CD4-positive, alpha-beta T cell (primary cell): Measurements from ENCODE around the gene RHCG. TPM values are rescaled to one million over a fixed set of nuclear protein-coding genes. Genes with fewer than 3 reads are reported as not detected.
"Not testable (repeated sequence)": the region's sequence is repeated elsewhere in the genome, so short reads cannot be mapped to it uniquely, and the experiment has no call there.

Experiments
- ATAC-seq: fragments of 200-7000 bp; cut with Tn5 transposase; one replicate; pipeline ENCODE4 v1.10.0; 2022; ENCODE audit warnings: mild to moderate bottlenecking; ENCODE audit not compliant: poor library complexity
- CTCF ChIA-PET: fragments of 350-600 bp; sonication (Branson Sonifier 250); formaldehyde crosslinking; loops from one replicate; lab custom pipeline; 2021; ENCODE audit warnings: antibody characterized with exemption, inconsistent platforms; lab: Charles Lee
- POLR2A ChIA-PET: fragments of 350-600 bp; sonication (Branson Sonifier 250); formaldehyde crosslinking; loops from one replicate; lab custom pipeline; 2021; ENCODE audit warnings: antibody characterized with exemption, inconsistent platforms; lab: Charles Lee
- DNase-seq, 14 experiments: peaks; one replicate each; pipeline ENCODE4 v3.0.0-alpha.2; 2013 to 2020; ENCODE audit warnings: mixed read lengths in 2 of 14
- H3K27ac ChIP-seq, 2 donors: one replicate each; pipeline versions ENCODE4 v1.5.1 to v1.7.0; 2013; ENCODE audit warnings: low read length in 2 of 2, low read depth in 1 of 2, mild to moderate bottlenecking in 1 of 2
- H3K27me3 ChIP-seq, 2 experiments: 1 replicate in 1 of 2; 2 replicates in 1 of 2; pipeline versions ENCODE4 v1.6.1 to v1.7.0; 2013; ENCODE audit warnings: low read length in 2 of 2, control low read depth in 1 of 2, mild to moderate bottlenecking in 1 of 2, moderate library complexity in 1 of 2; ENCODE audit not compliant: insufficient read depth in 2 of 2, control insufficient read depth in 1 of 2
- H3K36me3 ChIP-seq: one replicate; pipeline ENCODE4 v1.6.1; 2013; ENCODE audit warnings: low read length, control low read depth; ENCODE audit not compliant: insufficient read depth
- H3K4me1 ChIP-seq: one replicate; pipeline ENCODE4 v1.6.1; 2013; ENCODE audit warnings: low read length, control low read depth; ENCODE audit not compliant: insufficient read depth
- H3K4me3 ChIP-seq: one replicate; pipeline ENCODE4 v1.5.1; 2013; ENCODE audit warnings: mild to moderate bottlenecking, low read length, moderate library complexity
- H3K9me3 ChIP-seq, 2 experiments: 1 replicate in 1 of 2; 2 replicates in 1 of 2; pipeline versions ENCODE4 v1.6.1 to v1.7.0; 2013; ENCODE audit warnings: low read length in 2 of 2, mild to moderate bottlenecking in 2 of 2, control low read depth in 1 of 2, moderate library complexity in 1 of 2; ENCODE audit not compliant: control insufficient read depth in 1 of 2, insufficient read depth in 1 of 2
- H3K27ac Mint-ChIP-seq: one replicate; pipeline ENCODE4 v1.8.0; 2020; ENCODE audit warnings: mixed read lengths
- H3K27me3 Mint-ChIP-seq: one replicate; pipeline ENCODE4 v1.8.0; 2021; ENCODE audit warnings: mixed read lengths
- H3K36me3 Mint-ChIP-seq: one replicate; pipeline ENCODE4 v1.8.0; 2021; ENCODE audit warnings: low read depth, mixed read lengths
- H3K4me1 Mint-ChIP-seq: one replicate; pipeline ENCODE4 v1.8.0; 2021; ENCODE audit warnings: low read depth, mixed read lengths
- H3K4me3 Mint-ChIP-seq: one replicate; pipeline ENCODE4 v1.8.0; 2020; ENCODE audit warnings: mild to moderate bottlenecking, mixed read lengths
- H3K9me3 Mint-ChIP-seq: one replicate; pipeline ENCODE4 v1.8.0; 2020; ENCODE audit warnings: mixed read lengths
- intact Hi-C, 2 experiments: fragments of 100-400 bp; cut with DNase I in 1 of 2; cut with micrococcal nuclease in 1 of 2; formaldehyde crosslinking; loops; one replicate each; pipeline versions ENCODE4 v1.15.1 to v1.9.0; 2023 to 2025; cut with DNase I, micrococcal nuclease
- total RNA-seq, 174 experiments: library from RNA in 2 of 174; stranded (reverse) in 2 of 174; gene quantifications; one replicate each; pipeline ENCODE4 v1.2.3 and lab custom pipeline; 2021 to 2026
- TF ChIP-seq, protein P1 (sequence below): fragments of 200-600 bp; IDR thresholded peaks from one replicate; pipeline ENCODE4 v1.8.0; 2022; ENCODE audit warnings: antibody characterized with exemption, mild to moderate bottlenecking

The RHCG gene
- total RNA-seq, 2 experiments from 2014 or later = not detected

DNA sequence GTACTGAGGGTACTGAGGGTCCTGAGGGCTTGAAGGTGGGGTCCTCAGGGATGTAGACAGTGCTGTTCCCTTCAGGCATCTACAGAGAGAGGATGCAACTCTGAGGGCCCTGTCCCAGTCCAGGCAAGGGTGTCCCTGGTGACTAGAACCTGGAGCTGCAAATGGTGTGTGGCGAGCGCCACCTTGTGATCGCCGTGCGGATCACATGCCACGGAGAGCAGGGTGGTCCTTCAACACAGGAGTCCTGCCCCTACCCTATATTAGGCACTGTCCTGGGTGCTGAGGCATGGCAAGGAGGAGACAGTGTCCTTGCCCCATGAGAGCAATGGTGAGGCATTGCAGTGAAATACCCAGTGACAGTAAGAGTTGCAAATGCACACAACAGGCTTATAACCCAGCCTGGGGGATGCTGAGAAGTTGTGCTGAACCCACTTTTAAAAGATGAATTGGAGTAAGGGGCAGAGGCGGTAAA, 23.6 kb downstream of the RHCG start:
- Mint-ChIP-seq H3K4me1 (no peaks in the 10 kb centered on the region), H3K27me3 (peaks cover 34% of the 10 kb centered on the region), H3K27ac (no peak overlapping the region), H3K4me3 (no peak overlapping the region), H3K36me3 (no peaks in the 10 kb centered on the region), H3K9me3 (no peaks in the 10 kb centered on the region)
- TF ChIP-seq, protein P1, sequence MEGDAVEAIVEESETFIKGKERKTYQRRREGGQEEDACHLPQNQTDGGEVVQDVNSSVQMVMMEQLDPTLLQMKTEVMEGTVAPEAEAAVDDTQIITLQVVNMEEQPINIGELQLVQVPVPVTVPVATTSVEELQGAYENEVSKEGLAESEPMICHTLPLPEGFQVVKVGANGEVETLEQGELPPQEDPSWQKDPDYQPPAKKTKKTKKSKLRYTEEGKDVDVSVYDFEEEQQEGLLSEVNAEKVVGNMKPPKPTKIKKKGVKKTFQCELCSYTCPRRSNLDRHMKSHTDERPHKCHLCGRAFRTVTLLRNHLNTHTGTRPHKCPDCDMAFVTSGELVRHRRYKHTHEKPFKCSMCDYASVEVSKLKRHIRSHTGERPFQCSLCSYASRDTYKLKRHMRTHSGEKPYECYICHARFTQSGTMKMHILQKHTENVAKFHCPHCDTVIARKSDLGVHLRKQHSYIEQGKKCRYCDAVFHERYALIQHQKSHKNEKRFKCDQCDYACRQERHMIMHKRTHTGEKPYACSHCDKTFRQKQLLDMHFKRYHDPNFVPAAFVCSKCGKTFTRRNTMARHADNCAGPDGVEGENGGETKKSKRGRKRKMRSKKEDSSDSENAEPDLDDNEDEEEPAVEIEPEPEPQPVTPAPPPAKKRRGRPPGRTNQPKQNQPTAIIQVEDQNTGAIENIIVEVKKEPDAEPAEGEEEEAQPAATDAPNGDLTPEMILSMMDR = peak; percentile 19
- no peak overlapping the region for H3K4me3 ChIP-seq
- no peaks in the 10 kb centered on the region for H3K4me1 ChIP-seq
- ChIA-PET POLR2A (no interaction called here), CTCF (no interaction called here)
- no peaks in the 10 kb centered on the region for H3K36me3 ChIP-seq
- DNase-seq (peak in 5 of 14 experiments; percentile 3 to 44 (median 15)), ATAC-seq (no peak)
- intact Hi-C loops = no loop called here
- peaks cover 0 to 37% of the 10 kb centered on the region in 2 experiments for H3K9me3 ChIP-seq
- H3K27ac ChIP-seq = no peak overlapping the region
- H3K27me3 ChIP-seq = peaks cover 26 to 28% of the 10 kb centered on the region in 2 experiments

DNA sequence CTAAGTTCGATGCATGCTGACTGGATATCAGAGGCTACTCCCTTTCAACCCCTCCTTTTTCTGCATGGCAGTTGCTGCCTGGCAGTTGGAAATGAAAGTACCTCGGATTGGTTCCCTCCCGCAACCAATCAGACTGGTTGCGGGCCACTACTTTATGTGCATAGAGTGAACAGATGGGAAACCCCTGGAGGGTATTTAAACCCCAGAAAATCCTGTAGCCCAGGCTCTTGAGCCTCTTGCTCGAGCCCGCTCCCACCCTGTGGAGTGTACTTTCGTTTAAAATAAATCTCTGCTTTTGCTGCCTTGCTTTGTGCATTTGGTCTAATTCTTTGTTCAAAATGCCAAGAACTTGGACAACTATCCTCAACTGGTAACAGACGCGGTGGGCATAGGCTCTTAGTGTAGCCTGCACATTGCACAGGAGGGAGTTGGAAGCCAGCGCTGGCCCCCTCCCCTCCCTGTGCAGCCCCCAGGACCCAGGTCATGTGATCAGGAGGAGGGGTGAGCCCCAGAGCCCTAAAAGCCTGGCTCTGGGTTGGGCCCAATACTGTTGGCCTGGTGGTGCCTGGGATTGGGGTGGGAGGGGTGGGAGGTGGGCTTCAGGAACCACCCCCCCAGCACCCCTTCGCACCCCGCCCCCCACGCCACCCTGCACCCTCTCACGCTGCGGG, 26.8 kb downstream of the RHCG start:
- ATAC-seq (no peak), DNase-seq (no peak)
- Mint-ChIP-seq H3K27me3 (peaks cover 55% of the 10 kb centered on the region), H3K27ac (no peak overlapping the region), H3K4me3 (no peak overlapping the region), H3K9me3 (no peaks in the 10 kb centered on the region), H3K36me3 (no peaks in the 10 kb centered on the region), H3K4me1 (no peaks in the 10 kb centered on the region)
- no peak overlapping the region for H3K27ac ChIP-seq
- ChIA-PET CTCF (no interaction called here), POLR2A (no interaction called here)
- no peak overlapping the region for H3K4me3 ChIP-seq
- intact Hi-C loops = no loop called here
- H3K4me1 ChIP-seq = no peaks in the 10 kb centered on the region
- no peaks in the 10 kb centered on the region for H3K36me3 ChIP-seq
- peaks cover 29 to 36% of the 10 kb centered on the region in 2 experiments for H3K27me3 ChIP-seq
- peaks cover 0 to 22% of the 10 kb centered on the region in 2 experiments for H3K9me3 ChIP-seq
- TF ChIP-seq, protein P1 = no peak

DNA sequence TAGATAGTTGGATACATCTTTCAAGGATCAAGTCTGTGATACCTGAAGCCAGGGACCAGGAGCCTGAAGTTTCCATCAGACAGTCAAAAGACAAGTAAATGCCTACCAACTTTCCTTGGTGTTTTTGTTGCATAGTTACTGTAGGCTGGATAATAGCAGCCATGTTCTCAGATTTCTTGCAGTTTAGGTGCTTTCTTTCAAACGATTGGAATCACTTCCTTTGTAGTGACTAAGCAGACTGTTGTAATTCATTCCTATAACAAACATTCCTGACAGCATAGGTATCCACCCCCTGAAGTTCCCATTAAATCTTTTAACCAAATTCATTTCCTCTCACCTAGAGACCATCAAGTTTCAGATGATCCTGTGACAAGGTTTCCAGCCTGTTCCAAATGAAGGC, 27.6 kb downstream of the RHCG start:
- peaks cover 62% of the 10 kb centered on the region for H3K27me3 Mint-ChIP-seq
- POLR2A ChIA-PET, H3K27ac Mint-ChIP-seq, H3K4me1 ChIP-seq, H3K27ac ChIP-seq, H3K36me3 ChIP-seq, ATAC-seq, H3K36me3 Mint-ChIP-seq, CTCF ChIA-PET, DNase-seq, H3K4me3 ChIP-seq, H3K4me3 Mint-ChIP-seq, intact Hi-C loops, H3K4me1 Mint-ChIP-seq, H3K9me3 Mint-ChIP-seq: not testable (repeated sequence)
- H3K27me3 ChIP-seq = peaks cover 29 to 36% of the 10 kb centered on the region in 2 experiments
- H3K9me3 ChIP-seq = peaks cover 0 to 17% of the 10 kb centered on the region in 2 experiments
